HepG2 (cell line): ENCODE data around the gene QKI. TPM values are rescaled to one million over a fixed set of nuclear protein-coding genes. Genes with fewer than 3 reads are reported as not detected.

ENCODE experiments used
- DMTF1 ChIP-seq: sonication (generic); formaldehyde crosslinking; IDR thresholded peaks from 2 replicates; pipeline ENCODE4 v1.4.0; 2020; ENCODE audit warnings: mild to moderate bottlenecking, missing genetic modification reagents
- HES4 ChIP-seq: sonication (generic); formaldehyde crosslinking; IDR thresholded peaks from 2 replicates; pipeline ENCODE4 v1.9.0; 2021; ENCODE audit warnings: mild to moderate bottlenecking, missing genetic modification reagents, borderline replicate concordance
- MTF2 ChIP-seq: sonication (generic); formaldehyde crosslinking; IDR thresholded peaks from 2 replicates; pipeline ENCODE4 v1.5.0; 2020; ENCODE audit warnings: missing genetic modification reagents, borderline replicate concordance
- NCOA2 ChIP-seq: sonication (generic); formaldehyde crosslinking; IDR thresholded peaks from 2 replicates; pipeline ENCODE4 v1.8.0; 2022; ENCODE audit warnings: inconsistent platforms
- NFE2L2 ChIP-seq: fragments of 150-350 bp; IDR thresholded peaks from 2 replicates; pipeline ENCODE4 v1.6.1; 2014; ENCODE audit warnings: low read length
- TOE1 ChIP-seq: sonication (generic); formaldehyde crosslinking; IDR thresholded peaks from 2 replicates; pipeline ENCODE4 v1.4.0; 2020; ENCODE audit warnings: mild to moderate bottlenecking, missing genetic modification reagents
- ZBTB4 ChIP-seq: sonication (generic); formaldehyde crosslinking; IDR thresholded peaks from 2 replicates; pipeline ENCODE4 v1.4.0; 2020; ENCODE audit warnings: missing genetic modification reagents, mild to moderate bottlenecking, borderline replicate concordance
- ZC3H13 ChIP-seq: sonication (generic); formaldehyde crosslinking; IDR thresholded peaks from 2 replicates; pipeline ENCODE4 v1.8.1; 2023; ENCODE audit warnings: mild to moderate bottlenecking, missing genetic modification reagents, moderate library complexity
- ZNF17 ChIP-seq: sonication (generic); formaldehyde crosslinking; IDR thresholded peaks from 2 replicates; pipeline ENCODE4 v1.5.0; 2020; ENCODE audit warnings: mild to moderate bottlenecking, missing genetic modification reagents
- ZNF230 ChIP-seq: sonication (generic); formaldehyde crosslinking; IDR thresholded peaks from 2 replicates; pipeline ENCODE4 v1.4.0; 2020; ENCODE audit warnings: mild to moderate bottlenecking, missing genetic modification reagents
- ZNF232 ChIP-seq: sonication (generic); formaldehyde crosslinking; IDR thresholded peaks from 2 replicates; pipeline ENCODE4 v1.4.0; 2020; ENCODE audit warnings: missing genetic modification reagents, borderline replicate concordance
- ZNF331 ChIP-seq: sonication (generic); formaldehyde crosslinking; IDR thresholded peaks from 2 replicates; pipeline ENCODE4 v1.4.0; 2020; ENCODE audit warnings: missing genetic modification reagents
- ZNF543 ChIP-seq: sonication (generic); formaldehyde crosslinking; IDR thresholded peaks from 2 replicates; pipeline ENCODE4 v1.4.0; 2020; ENCODE audit warnings: mild to moderate bottlenecking, missing genetic modification reagents
- ZNF569 ChIP-seq: sonication (generic); formaldehyde crosslinking; IDR thresholded peaks from 2 replicates; pipeline ENCODE4 v1.5.0; 2020; ENCODE audit warnings: mild to moderate bottlenecking, missing genetic modification reagents, moderate library complexity, borderline replicate concordance
- ZNF574 ChIP-seq: sonication (generic); formaldehyde crosslinking; IDR thresholded peaks from 2 replicates; pipeline ENCODE4 v1.4.0; 2020; ENCODE audit warnings: missing genetic modification reagents
- ZNF576 ChIP-seq: sonication (generic); formaldehyde crosslinking; IDR thresholded peaks from 2 replicates; pipeline ENCODE4 v1.4.0; 2020; ENCODE audit warnings: mild to moderate bottlenecking, missing genetic modification reagents
- ZNF878 ChIP-seq: sonication (generic); formaldehyde crosslinking; IDR thresholded peaks from 2 replicates; pipeline ENCODE4 v1.8.1; 2023; ENCODE audit warnings: mild to moderate bottlenecking, missing genetic modification reagents, moderate library complexity
- polyA plus RNA-seq, 8 experiments: library from polyadenylated mRNA; depleted of rRNA in 3 of 8; stranded (reverse) in 7 of 8; unstranded in 1 of 8; fragments of >200 nt; fragmentation: Illumina TruSeq in 4 of 8; extraction: Trizol in 4 of 8; gene quantifications; 2 replicates each; pipeline versions ENCODE4 v1.2.1 to v1.2.3, GENCODE V29; 2011 to 2016; ENCODE audit warnings: low read depth in 4 of 8, missing spikeins in 1 of 8, mixed read lengths in 1 of 8; ENCODE audit not compliant: insufficient read depth in 1 of 8
- total RNA-seq, 5 experiments: library from RNA; depleted of rRNA; stranded (reverse); fragments of >200 nt; fragmentation: Illumina TruSeq; extraction: Trizol; gene quantifications; 2 replicates each; pipeline ENCODE4 v1.2.3, GENCODE V29; 2016; ENCODE audit warnings: low read depth in 1 of 5
- TF ChIP-seq, protein P1 (sequence below): sonication (generic); formaldehyde crosslinking; IDR thresholded peaks from 2 replicates; pipeline ENCODE4 v1.8.0; 2022; ENCODE audit warnings: mild to moderate bottlenecking, missing genetic modification reagents, borderline replicate concordance

The QKI gene
- total and polyA plus RNA-seq, 2 of the 13 experiments (the other 11 are each of a cell fraction or from before 2014, with no cell fraction given) = 136 to 137 TPM

- TF ChIP-seq DMTF1 (CRISPR knock-in tag) (no peak), HES4 (CRISPR knock-in tag) (peak; percentile 67; the same call in 1 of the 2 replicates), TOE1 (CRISPR knock-in tag) (no peak), ZNF878 (CRISPR knock-in tag) (peak; percentile 49; the same call in 1 of the 2 replicates), ZNF230 (CRISPR knock-in tag) (no peak), ZC3H13 (peak; percentile 54; the same call in 1 of the 2 replicates), ZNF576 (CRISPR knock-in tag) (no peak), ZNF331 (no peak), ZNF574 (no peak; the same call in 1 of the 2 replicates), ZNF17 (no peak), ZNF543 (no peak), ZNF569 (no peak), NFE2L2 (no peak), NCOA2 (CRISPR knock-in tag) (no peak), MTF2 (CRISPR knock-in tag) (no peak), ZBTB4 (CRISPR knock-in tag) (no peak), ZNF232 (no peak)
- TF ChIP-seq, protein P1, sequence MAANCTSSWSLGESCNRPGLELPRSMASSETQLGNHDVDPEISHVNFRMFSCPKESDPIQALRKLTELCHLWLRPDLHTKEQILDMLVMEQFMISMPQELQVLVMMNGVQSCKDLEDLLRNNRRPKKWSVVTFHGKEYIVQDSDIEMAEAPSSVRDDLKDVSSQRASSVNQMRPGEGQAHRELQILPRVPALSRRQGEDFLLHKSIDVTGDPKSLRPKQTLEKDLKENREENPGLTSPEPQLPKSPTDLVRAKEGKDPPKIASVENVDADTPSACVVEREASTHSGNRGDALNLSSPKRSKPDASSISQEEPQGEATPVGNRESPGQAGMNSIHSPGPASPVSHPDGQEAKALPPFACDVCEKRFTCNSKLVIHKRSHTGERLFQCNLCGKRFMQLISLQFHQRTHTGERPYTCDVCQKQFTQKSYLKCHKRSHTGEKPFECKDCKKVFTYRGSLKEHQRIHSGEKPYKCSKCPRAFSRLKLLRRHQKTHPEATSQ (CRISPR knock-in tag) = no peak
Measured at GRCh38 chr6:163415620-163416556, 1.4 kb downstream of the QKI start (continued).
